ENCODE results near the gene KRTAP5-5. TPM values are rescaled to one million over a fixed set of nuclear protein-coding genes. Genes with fewer than 3 reads are reported as not detected.

The KRTAP5-5 gene
- total and polyA plus RNA-seq, 10 of the 15 experiments (the other 5 are each of a cell fraction or from before 2014, with no cell fraction given): not detected

- Histone ChIP-seq H3K27me3 (replicated peaks in 1 of 2; ENCODE audit: control insufficient read depth in 2 of 2, insufficient read depth in 2 of 2, low read length in 1 of 2) (no peaks in the 10 kb centered on the region; a peak in 1 of 4 replicates), H3K9ac (ENCODE audit: control insufficient read depth, insufficient read depth, low read length) (no peak overlapping the region), H3K79me2 (ENCODE audit: control insufficient read depth, insufficient read depth, low read length) (no peaks in the 10 kb centered on the region), H3K4me1 (ENCODE audit: control insufficient read depth, insufficient read depth, low read length) (no peaks in the 10 kb centered on the region), H3K9me3 (replicated peaks; ENCODE audit: control insufficient read depth, insufficient read depth, low read length) (no peaks in the 10 kb centered on the region; the same call in 2 of the 3 replicates), H3K36me3 (ENCODE audit: control insufficient read depth in 2 of 2, insufficient read depth in 2 of 2, low read length in 1 of 2) (no peaks in the 10 kb centered on the region), H2AFZ (ENCODE audit: control insufficient read depth, low read depth, low read length) (no peak overlapping the region), H4K20me1 (ENCODE audit: control insufficient read depth, insufficient read depth) (no peaks in the 10 kb centered on the region), H3K4me3 (no peak overlapping the region), H3K27ac (ENCODE audit: control insufficient read depth, insufficient read depth) (no peak overlapping the region), H3K4me2 (ENCODE audit: control insufficient read depth, insufficient read depth) (no peak overlapping the region)
- ChIA-PET CTCF (interaction anchor here (1.2 to 1.9 kb wide), 2 partner anchors 15 to 37 kb away, joined by 3 to 4 read pairs; no protein-coding TSS in a partner anchor), POLR2A (no interaction called here), RAD21 (ENCODE audit: unreplicated experiment) (no interaction called here), SMC1A (ENCODE audit: uncharacterized antibody, unreplicated experiment) (no interaction called here)
- BruUV-seq (replicated peaks): no TSS peak
- intact Hi-C loops (cut with micrococcal nuclease; ENCODE audit: unreplicated experiment) (no loop called here), in situ Hi-C loops (cut with MboI) (no loop called here)
- FAIRE-seq: no peak
- no peak for TF ChIP-seq CHD2 (IDR thresholded peaks at IDR 0.05; ENCODE audit: borderline replicate concordance, low read depth, low read length)
- TF ChIP-seq, protein P1, sequence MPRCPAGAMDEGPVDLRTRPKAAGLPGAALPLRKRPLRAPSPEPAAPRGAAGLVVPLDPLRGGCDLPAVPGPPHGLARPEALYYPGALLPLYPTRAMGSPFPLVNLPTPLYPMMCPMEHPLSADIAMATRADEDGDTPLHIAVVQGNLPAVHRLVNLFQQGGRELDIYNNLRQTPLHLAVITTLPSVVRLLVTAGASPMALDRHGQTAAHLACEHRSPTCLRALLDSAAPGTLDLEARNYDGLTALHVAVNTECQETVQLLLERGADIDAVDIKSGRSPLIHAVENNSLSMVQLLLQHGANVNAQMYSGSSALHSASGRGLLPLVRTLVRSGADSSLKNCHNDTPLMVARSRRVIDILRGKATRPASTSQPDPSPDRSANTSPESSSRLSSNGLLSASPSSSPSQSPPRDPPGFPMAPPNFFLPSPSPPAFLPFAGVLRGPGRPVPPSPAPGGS (IDR thresholded peaks at IDR 0.05; ENCODE audit: borderline replicate concordance, insufficient read depth, low read depth, low read length, poor library complexity, severe bottlenecking): no peak
- TF ChIP-seq WRNIP1 (IDR thresholded peaks at IDR 0.05; ENCODE audit: borderline replicate concordance, low read depth, low read length): no peak
- no peak for TF ChIP-seq CBX3 (IDR thresholded peaks at IDR 0.05; ENCODE audit: borderline replicate concordance, low read depth)
- no peak for TF ChIP-seq ASH2L (IDR thresholded peaks at IDR 0.05; ENCODE audit: borderline replicate concordance, low read depth)
- no peak for TF ChIP-seq EZH2 (IDR thresholded peaks at IDR 0.05; ENCODE audit: borderline replicate concordance, control insufficient read depth, low read depth, low read length)
- no peak for TF ChIP-seq IRF4 (IDR thresholded peaks at IDR 0.05; ENCODE audit: low read depth, low read length)
- TF ChIP-seq, protein P2, sequence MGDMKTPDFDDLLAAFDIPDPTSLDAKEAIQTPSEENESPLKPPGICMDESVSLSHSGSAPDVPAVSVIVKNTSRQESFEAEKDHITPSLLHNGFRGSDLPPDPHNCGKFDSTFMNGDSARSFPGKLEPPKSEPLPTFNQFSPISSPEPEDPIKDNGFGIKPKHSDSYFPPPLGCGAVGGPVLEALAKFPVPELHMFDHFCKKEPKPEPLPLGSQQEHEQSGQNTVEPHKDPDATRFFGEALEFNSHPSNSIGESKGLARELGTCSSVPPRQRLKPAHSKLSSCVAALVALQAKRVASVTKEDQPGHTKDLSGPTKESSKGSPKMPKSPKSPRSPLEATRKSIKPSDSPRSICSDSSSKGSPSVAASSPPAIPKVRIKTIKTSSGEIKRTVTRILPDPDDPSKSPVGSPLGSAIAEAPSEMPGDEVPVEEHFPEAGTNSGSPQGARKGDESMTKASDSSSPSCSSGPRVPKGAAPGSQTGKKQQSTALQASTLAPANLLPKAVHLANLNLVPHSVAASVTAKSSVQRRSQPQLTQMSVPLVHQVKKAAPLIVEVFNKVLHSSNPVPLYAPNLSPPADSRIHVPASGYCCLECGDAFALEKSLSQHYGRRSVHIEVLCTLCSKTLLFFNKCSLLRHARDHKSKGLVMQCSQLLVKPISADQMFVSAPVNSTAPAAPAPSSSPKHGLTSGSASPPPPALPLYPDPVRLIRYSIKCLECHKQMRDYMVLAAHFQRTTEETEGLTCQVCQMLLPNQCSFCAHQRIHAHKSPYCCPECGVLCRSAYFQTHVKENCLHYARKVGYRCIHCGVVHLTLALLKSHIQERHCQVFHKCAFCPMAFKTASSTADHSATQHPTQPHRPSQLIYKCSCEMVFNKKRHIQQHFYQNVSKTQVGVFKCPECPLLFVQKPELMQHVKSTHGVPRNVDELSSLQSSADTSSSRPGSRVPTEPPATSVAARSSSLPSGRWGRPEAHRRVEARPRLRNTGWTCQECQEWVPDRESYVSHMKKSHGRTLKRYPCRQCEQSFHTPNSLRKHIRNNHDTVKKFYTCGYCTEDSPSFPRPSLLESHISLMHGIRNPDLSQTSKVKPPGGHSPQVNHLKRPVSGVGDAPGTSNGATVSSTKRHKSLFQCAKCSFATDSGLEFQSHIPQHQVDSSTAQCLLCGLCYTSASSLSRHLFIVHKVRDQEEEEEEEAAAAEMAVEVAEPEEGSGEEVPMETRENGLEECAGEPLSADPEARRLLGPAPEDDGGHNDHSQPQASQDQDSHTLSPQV (IDR thresholded peaks at IDR 0.05): no peak
- TF ChIP-seq RAD51 (IDR thresholded peaks at IDR 0.05): no peak
- no peak for TF ChIP-seq RFX5 (IDR thresholded peaks at IDR 0.05; ENCODE audit: low read depth, low read length)
- no peak for TF ChIP-seq POLR2A (IDR thresholded peaks at IDR 0.05; ENCODE audit: low read depth, low read length)
- no peak for TF ChIP-seq JUNB (IDR thresholded peaks at IDR 0.05)
- no peak for TF ChIP-seq TARDBP (IDR thresholded peaks at IDR 0.05; ENCODE audit: borderline replicate concordance)
- TF ChIP-seq SIN3A (IDR thresholded peaks at IDR 0.05; ENCODE audit: low read depth, low read length): no peak
- no peak for TF ChIP-seq SUPT20H (IDR thresholded peaks at IDR 0.05; ENCODE audit: borderline replicate concordance, control insufficient read depth, low read depth, low read length)
- TF ChIP-seq, protein P3, sequence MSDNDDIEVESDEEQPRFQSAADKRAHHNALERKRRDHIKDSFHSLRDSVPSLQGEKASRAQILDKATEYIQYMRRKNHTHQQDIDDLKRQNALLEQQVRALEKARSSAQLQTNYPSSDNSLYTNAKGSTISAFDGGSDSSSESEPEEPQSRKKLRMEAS (IDR thresholded peaks at IDR 0.05; ENCODE audit: low read depth, low read length): no peak
- no peak for TF ChIP-seq SUZ12 (IDR thresholded peaks at IDR 0.05; ENCODE audit: unreplicated experiment)
- WGBS (ENCODE audit: insufficient coverage, insufficient replicate concordance, low lambda C conversion rate, missing lambda C conversion rate): 69% methylated on average over 6 of the region's 6 CpGs
- ATAC-seq: no peak
- no peak for DNase-seq (ENCODE audit: low read depth, low spot score)
Measured at GRCh38 chr11:1589996-1590395, 39.6 kb upstream of the KRTAP5-5 start.
